Endothelial cell of hepatic sinusoid (primary cell): ENCODE data around the gene SDR42E2.

Experiments
- in situ Hi-C: cut with HindIII; loops from 2 replicates; pipeline ENCODE4 v1.10.0; 2017; ENCODE audit warnings: low sequenced_read_pairs

Gene SDR42E2

DNA sequence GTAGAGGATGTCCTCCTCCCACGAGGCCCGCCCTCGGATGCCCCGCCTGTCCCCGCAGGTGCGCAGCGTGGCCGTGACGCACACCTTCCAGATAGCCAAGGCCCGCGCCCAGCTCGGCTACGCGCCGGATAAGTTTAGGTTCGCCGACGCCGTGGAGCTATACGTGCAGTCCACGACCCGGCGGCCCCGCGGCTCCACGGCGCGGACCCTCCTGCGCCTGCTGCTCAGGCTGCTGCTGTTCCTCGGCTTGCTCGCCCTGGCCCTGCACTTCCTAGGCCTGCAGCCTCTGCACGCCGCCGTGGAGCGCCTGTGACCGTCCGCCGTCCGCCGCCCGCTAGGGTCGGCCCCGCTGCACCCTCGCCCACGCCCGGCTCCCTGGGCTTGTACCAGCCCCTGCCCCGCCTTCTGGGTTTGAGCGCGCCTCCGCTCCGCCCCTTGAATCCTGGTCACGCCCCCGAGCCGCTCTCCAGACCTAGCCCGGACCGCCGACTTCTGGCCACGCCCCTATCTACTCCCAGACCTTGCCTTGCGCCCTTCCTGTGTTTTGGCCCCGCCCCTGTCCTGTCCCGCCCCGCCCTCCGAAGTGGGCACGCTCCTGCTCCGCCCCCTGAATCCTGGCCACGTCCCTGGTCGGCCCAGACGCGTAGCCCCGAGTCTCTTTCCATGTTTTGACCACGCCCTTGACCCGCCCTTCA, 27.9 kb downstream of the SDR42E2 start:
- in situ Hi-C loops, result no loop called here

DNA sequence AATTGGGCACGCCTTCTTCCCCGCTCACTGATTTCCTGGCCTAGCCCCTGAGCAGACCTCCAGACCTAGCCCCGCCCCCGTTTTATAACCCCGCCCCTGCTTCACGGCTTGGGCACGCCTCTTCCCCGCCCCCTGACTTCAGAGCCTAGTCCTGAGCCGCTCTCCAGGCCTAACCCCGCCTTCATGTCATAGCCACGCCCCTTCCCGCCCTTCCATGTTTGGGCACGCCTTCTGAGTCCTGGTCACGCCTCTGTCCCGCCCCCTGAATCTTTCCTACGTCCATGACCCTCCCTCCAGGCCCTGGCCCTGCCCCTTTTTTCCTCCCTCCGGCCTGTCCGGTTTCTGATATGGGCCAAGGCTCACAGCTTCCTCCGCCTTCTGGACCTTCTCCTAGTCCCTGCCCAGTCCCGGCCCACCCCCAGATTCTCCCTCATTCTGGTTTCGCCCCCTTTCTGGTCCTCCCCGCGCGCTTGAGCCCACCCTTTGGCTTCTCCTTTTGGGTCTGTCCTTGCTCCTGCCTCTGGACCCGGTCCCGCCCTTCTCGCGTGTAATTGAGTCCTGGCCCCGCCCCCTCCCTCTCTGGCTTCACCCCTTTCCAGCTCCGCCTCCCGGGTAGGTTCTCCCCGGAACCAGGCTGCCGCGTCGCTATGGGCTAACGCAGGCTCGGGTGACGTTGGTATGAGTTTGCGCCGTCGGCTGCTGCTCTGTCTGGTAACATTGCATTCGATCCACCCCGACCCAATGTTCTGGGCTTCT, 28.6 kb downstream of the SDR42E2 start:
- in situ Hi-C loops, result no loop called here

DNA sequence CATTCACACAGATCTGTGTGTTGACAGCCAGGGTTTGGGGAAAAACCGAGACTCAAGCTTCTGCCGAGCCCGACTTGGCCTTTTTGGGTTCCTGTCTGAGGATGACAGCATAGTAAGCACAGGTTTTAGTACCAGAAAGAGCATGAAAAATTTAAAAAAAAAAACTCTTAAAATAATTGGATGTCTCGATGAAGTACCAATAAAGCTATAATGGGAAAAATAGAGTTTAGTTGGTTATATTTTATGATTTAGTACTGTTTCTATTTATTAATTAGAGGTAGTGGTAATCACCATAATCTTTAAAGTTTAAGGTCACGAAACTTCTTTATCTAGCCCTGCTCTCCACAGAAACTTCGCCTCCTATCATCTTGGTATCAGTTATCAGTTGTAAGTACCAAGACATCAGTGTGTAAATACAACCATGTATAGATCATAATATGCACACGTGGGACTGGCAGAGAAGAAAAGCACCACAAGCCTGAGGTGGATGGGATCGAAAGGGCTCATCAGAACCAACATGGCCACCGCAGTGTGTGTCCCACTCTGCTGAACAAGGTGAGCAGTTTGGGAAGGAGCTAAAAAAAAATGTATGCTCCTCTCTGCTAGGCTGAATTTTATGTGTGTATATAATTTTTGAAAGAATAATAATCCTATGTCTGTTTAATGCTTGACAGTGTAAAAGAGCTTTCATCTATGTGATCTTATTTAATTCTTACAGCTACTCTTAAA, 29.4 kb downstream of the SDR42E2 start:
- in situ Hi-C loops, result no loop called here

DNA sequence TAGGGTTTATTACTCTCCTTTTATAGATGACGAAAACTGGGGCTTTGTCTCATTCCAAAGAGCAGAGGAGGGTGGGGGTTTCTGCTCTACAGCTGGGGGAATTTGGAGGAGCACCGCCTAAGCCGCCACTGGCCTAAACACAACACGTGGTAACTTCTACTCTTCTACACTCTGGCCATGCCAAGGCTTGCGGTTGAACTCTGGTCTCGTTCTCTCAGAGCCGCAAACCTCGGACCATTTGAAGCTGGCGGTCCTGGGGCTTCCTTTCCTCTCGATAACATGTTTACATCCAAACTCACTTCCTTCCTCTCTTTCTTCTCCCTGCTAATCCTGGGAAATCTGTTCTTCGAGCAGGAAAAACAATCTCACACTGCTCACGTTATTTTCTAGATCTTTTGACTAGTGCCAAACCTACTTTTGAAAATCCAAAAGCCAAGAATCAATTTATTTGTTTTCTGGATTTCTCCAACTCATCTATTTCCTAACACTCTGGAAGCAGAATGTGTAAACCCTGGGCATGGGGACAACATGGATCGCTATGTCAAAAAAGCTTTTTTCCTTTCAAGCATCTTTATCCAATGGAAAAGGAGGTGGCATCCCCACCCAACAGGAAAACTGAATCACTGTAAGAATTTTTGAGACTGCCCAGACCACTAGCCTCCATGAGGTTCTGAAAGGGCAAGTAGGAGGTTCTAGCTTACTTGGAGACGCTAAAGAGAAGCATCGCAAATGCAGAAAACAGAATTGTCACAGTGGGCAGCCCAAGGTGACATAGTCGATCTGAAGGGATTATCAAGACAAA, 30.2 kb downstream of the SDR42E2 start:
- in situ Hi-C loops, result no loop called here

DNA sequence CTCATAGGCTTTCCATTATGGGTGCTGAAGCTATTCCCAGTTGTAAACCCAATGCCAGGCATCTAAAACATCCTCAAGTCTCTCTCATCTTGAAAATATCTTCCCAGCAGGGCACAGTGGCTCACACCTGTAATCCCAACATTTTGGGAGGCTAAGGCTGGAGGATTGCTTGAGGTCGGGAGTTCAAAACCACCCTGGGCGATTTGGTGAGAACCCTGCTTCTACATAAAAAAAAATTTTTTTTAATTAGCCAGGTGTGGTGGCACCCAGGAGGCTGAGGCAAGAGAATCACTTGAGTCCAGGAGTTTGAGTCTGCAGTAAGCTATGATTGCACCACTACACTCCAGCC, 30.7 kb downstream of the SDR42E2 start:
- in situ Hi-C loops, result no loop called here

- in situ Hi-C loops, result loop anchor here (5.0 kb wide), 2 partner anchors 67 to 97 kb away; no protein-coding TSS in a partner anchor
These were observed 32.6 kb downstream of the SDR42E2 start for GRCh38 chr16:22194707-22195444.

- in situ Hi-C loops, result loop anchor here (5.0 kb wide), 2 partner anchors 67 to 97 kb away; no protein-coding TSS in a partner anchor
These were observed 33.1 kb downstream of the SDR42E2 start for GRCh38 chr16:22195445-22195694.

- in situ Hi-C loops, result loop anchor here (5.0 kb wide), 2 partner anchors 66 to 96 kb away; no protein-coding TSS in a partner anchor
These were observed 33.6 kb downstream of the SDR42E2 start for GRCh38 chr16:22195695-22196558.

- in situ Hi-C loops, result loop anchor here (5.0 kb wide), 2 partner anchors 66 to 96 kb away; no protein-coding TSS in a partner anchor
These were observed 34.4 kb downstream of the SDR42E2 start for GRCh38 chr16:22196559-22197168.

DNA sequence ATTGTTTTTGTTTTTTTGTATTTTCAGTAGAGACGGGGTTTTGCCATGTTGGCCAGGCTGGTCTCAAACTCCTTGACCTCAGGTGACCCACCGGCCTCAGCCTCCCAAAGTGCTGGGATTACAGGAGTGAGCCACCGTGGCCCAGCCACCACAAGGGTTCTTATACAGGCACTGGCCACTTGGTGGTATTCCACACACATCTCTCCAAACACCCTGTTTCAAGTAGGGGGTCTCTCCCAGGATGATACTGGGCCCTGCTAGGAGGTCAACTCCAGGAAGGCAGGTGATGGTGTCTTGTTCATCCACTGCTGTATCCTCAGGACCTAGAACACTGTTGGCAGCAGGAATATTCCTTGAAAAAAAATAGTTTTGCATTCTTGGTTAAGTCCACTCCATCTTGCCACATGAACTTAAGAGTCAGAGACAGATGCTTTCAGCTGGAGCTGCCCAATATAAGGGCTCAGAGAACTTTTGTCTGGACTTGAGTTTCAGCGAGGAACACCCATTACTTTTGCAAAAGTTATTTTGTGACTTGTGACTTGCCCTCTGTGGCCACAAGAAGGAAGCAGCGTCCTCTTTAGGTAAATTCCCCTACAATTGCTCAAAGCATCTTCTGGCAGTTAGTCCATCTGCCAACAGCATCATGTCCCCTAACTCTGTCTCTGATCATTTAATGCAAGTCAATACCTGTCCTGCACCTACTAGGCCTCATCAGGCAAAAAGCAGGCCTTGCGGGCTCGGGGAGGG, 36.4 kb downstream of the SDR42E2 start:
- in situ Hi-C loops, result loop anchor here (5.0 kb wide), 2 partner anchors 64 to 94 kb away; no protein-coding TSS in a partner anchor

DNA sequence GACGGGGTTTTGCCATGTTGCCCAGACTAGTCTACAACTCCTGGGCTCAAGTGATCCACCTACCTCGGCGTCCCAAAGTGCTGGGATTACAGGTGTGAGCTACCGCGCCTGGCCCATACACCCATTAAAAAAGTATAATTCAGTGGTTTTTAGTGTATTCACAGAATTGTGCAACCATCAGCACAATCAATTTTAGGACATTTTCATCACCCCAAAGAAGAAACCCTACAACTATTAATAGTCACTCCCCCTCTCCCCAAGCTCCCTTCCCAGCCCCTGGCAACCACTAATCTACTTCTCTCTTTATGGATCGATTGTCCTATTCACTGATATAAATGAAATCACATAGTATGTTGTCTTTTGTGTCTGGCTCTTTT, 39.9 kb downstream of the SDR42E2 start:
- in situ Hi-C loops, result no loop called here

DNA sequence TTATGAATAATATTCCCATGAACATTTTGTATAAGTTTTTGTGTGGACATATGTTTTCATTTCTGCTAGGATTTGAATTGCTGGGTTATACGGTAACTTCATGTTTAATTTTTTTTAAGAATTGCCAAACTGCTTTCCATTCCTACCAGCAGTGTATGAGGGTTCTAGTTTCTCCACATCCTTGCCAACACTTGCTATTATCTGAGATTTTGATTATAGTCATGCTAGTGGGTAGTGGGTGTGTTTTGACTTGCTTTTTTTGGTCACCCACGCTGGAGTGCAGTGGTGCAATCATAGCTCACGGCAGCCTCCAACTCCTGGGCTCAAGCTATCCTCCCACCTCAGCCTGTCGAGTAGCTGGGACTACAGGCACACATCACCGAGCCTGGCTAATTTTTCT, 40.8 kb downstream of the SDR42E2 start:
- in situ Hi-C loops, result no loop called here

GRCh38 chr16:22204091-22204655, 41.9 kb downstream of the SDR42E2 start:
- in situ Hi-C loops, result no loop called here

GRCh38 chr16:22205577-22206012, 43.3 kb downstream of the SDR42E2 start:
- in situ Hi-C loops, result no loop called here

DNA sequence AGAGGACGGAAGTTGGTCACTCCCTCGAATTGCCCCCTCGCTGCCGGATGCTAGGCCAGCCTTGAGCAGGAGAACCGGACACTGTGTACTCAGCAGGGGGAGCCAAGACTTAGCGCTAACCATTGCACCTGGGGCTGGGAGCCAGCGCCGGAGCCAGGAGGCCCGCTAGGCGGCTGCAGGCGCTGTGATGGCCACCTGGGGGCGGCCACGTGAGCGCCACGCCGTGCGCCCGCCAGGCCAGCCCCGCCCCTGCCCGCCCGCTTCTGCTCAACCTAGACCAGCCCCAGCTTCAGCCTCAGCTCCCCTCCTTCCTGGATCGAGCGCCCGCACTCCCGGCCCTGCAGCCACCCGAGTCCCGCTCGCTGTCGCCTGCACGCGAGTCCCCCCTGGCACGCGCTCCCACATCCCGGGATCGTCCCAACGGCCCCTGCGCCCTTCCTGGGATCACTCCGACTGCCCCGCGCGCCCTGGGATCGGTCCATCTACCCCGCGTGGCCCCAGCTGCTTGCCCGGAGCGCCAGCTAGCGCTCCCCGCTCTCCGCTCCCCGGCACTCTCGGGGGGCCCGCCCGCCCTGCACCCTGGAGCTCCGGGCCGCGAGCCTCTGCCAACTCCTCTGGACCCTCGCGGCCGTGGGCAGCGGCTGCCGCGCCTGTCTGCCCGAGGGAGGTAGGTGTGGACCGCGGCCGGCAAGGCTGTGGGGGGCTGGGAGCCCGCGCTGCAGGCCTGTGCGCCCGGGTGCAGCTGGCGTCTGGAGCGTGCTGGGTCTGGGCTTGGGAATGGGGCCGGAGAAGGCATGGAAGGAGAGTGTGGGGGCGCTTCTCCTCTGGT, 43.9 kb downstream of the SDR42E2 start, which contains the start of gene EEF2K:
Gene EEF2K, plus strand, starts transcription at position 266 of the 829 bp plus-strand sequence. CDS start 19,452 bp downstream, outside the sequence.
- in situ Hi-C loops, result no loop called here

DNA sequence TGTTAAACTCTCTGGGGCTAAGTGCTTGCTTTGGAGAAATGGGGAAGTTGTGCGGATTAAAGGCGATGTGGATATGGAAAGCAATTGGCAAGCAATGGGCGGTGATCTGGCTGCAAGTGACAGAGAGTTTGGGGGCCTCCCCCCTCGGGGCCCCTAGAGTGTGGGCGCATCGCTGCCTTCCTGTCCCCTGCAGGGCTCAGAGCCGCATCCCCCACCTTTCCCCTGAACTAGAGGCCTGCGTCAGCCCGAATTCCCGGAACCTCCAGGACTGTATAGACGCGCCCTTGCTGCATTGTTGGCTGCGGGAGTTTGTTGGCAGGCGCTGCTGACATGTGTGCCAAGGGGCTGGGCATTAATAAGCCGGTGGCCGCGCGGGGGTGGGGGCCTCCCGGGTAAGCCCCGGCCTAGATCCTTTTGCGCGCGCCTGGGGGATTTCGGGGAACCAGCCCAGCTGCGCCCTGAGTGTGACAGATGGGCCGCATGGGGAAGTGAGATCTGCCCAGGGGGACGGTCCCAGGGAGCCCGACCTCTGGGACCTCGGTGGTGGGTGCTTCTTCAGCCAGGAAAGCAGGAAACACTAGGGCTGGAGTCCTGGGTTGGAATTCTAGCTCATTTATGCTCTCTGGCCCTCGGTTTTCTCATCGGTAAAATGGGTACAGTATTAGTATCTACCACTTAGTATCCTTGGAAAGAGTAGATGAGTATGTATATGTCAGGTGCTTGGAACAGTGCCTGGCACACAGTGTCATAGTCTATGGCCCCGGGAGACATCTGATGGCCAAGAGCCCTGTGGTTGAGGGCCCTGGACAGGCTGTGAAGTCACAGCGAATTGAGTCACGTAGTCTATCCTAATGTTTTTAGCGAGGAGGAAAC, 44.8 kb downstream of the SDR42E2 start:
- in situ Hi-C loops, result no loop called here
